H1 (cell line): ENCODE measurements around the gene A3GALT2. TPM values are rescaled to one million over a fixed set of nuclear protein-coding genes. Genes with fewer than 3 reads are reported as not detected.

Source experiments
- CTCF ChIA-PET: fragments of 300-600 bp; sonication (Branson Sonifier 250); formaldehyde crosslinking; loops from one replicate; lab custom pipeline; 2021; ENCODE audit not compliant: partially characterized antibody; lab: Charles Lee
- POLR2A ChIA-PET: fragments of 300-600 bp; sonication (Branson Sonifier 250); formaldehyde crosslinking; loops from one replicate; lab custom pipeline; 2021; ENCODE audit warnings: inconsistent platforms; ENCODE audit not compliant: partially characterized antibody; lab: Charles Lee
- DNase-seq, 2 experiments: peaks; one replicate each; pipeline versions ENCODE4 v3.0.0 to v3.0.0-alpha.2; 2010 to 2022; ENCODE audit warnings: low spot score in 2 of 2, low read depth in 1 of 2, mixed read lengths in 1 of 2
- FAIRE-seq: peaks from 2 replicates; lab custom pipeline; 2011; peaks lifted over from hg19 to GRCh38; lab: Jason Lieb, UNC
- H2AFZ ChIP-seq: 2 replicates; pipeline ENCODE4 v1.8.1; 2012; ENCODE audit warnings: low read length, inconsistent platforms
- H2AK5ac ChIP-seq: 2 replicates; pipeline ENCODE4 v1.6.1; 2013; ENCODE audit warnings: low read depth, low read length
- H2BK120ac ChIP-seq: replicated peaks from 2 replicates; pipeline ENCODE3; 2013; ENCODE audit warnings: low read depth, low read length, inconsistent platforms
- H2BK12ac ChIP-seq: 2 replicates; pipeline ENCODE4 v1.6.1; 2013; ENCODE audit warnings: low read depth, low read length
- H2BK15ac ChIP-seq: 2 replicates; pipeline ENCODE4 v1.6.1; 2013; ENCODE audit warnings: low read length
- H2BK20ac ChIP-seq: 2 replicates; pipeline ENCODE4 v1.6.1; 2013; ENCODE audit warnings: low read length
- H2BK5ac ChIP-seq: 2 replicates; pipeline ENCODE4 v1.6.1; 2013; ENCODE audit warnings: low read depth, low read length
- H3K14ac ChIP-seq: 2 replicates; pipeline ENCODE4 v1.6.1; 2013; ENCODE audit warnings: inconsistent platforms; ENCODE audit not compliant: insufficient read length
- H3K18ac ChIP-seq: 2 replicates; pipeline ENCODE4 v1.6.1; 2013; ENCODE audit warnings: low read length; ENCODE audit errors: extremely low read depth
- H3K23ac ChIP-seq: 2 replicates; pipeline ENCODE4 v1.6.1; 2013; ENCODE audit warnings: inconsistent platforms; ENCODE audit not compliant: insufficient read length
- H3K23me2 ChIP-seq: 2 replicates; pipeline ENCODE4 v1.6.1; 2013; ENCODE audit warnings: low read depth, low read length
- H3K27ac ChIP-seq: 2 replicates; pipeline ENCODE4 v1.6.1; 2011; ENCODE audit warnings: low read depth, low read length, inconsistent platforms
- H3K27me3 ChIP-seq, 4 experiments: replicated peaks in 1 of 4; 1 replicate in 1 of 4; 2 replicates in 3 of 4; pipeline versions ENCODE4 v1.6.1 to v1.8.1; 2011 to 2013; ENCODE audit warnings: low read length in 3 of 4, mild to moderate bottlenecking in 3 of 4, inconsistent platforms in 2 of 4, mixed read lengths in 2 of 4, moderate library complexity in 1 of 4; ENCODE audit not compliant: control insufficient read depth in 3 of 4, insufficient read depth in 3 of 4; ENCODE audit errors: extremely low read depth in 1 of 4
- H3K36me3 ChIP-seq, 4 experiments: 2 replicates each; pipeline versions ENCODE4 v1.6.1 to v1.8.1; 2011 to 2013; ENCODE audit warnings: mild to moderate bottlenecking in 4 of 4, low read length in 3 of 4, moderate library complexity in 2 of 4, control low read depth in 1 of 4, inconsistent platforms in 1 of 4; ENCODE audit not compliant: insufficient read depth in 4 of 4, control insufficient read depth in 2 of 4
- H3K4ac ChIP-seq: replicated peaks from 2 replicates; pipeline ENCODE3; 2013; ENCODE audit warnings: low read length, low read depth, mixed read lengths, inconsistent platforms; ENCODE audit not compliant: insufficient read length
- H3K4me1 ChIP-seq, 4 experiments: replicated peaks in 1 of 4; 1 replicate in 1 of 4; 2 replicates in 3 of 4; pipeline versions ENCODE4 v1.6.1 to v1.8.1; 2011 to 2013; ENCODE audit warnings: low read length in 3 of 4, inconsistent platforms in 2 of 4, mixed read lengths in 1 of 4; ENCODE audit not compliant: insufficient read depth in 4 of 4, control insufficient read depth in 3 of 4
- H3K4me2 ChIP-seq, 2 experiments: 2 replicates each; pipeline versions ENCODE4 v1.6.1 to v1.8.1; 2011 to 2013; ENCODE audit warnings: low read depth in 2 of 2, low read length in 2 of 2, control low read depth in 1 of 2, inconsistent platforms in 1 of 2, mild to moderate bottlenecking in 1 of 2; ENCODE audit not compliant: insufficient read depth in 1 of 2
- H3K4me3 ChIP-seq, 4 experiments: fragments of 200-600, 300-600 bp in 1 of 4; sonication (generic), shearing (Covaris generic), sonication (Bioruptor Twin) in 1 of 4; 2 replicates each; pipeline versions ENCODE4 v1.5.1 to v1.8.1; 2011 to 2016; ENCODE audit warnings: low read length in 4 of 4, low read depth in 3 of 4, control low read depth in 2 of 4, inconsistent platforms in 2 of 4, mild to moderate bottlenecking in 2 of 4, mixed read lengths in 1 of 4, moderate library complexity in 1 of 4; ENCODE audit not compliant: insufficient read depth in 2 of 4; ENCODE audit errors: extremely low read depth in 1 of 4
- H3K56ac ChIP-seq: replicated peaks from 2 replicates; pipeline ENCODE3; 2013; ENCODE audit warnings: low read depth, mild to moderate bottlenecking, mixed read lengths, low read length, inconsistent platforms; ENCODE audit not compliant: insufficient read length
- H3K79me1 ChIP-seq: 2 replicates; pipeline ENCODE4 v1.6.1; 2013; ENCODE audit warnings: low read depth, low read length, control low read depth
- H3K79me2 ChIP-seq, 2 experiments: 2 replicates each; pipeline versions ENCODE4 v1.6.1 to v1.8.1; 2012 to 2013; ENCODE audit warnings: low read length in 2 of 2, mild to moderate bottlenecking in 2 of 2, inconsistent platforms in 1 of 2; ENCODE audit not compliant: insufficient read depth in 2 of 2, control insufficient read depth in 1 of 2
- H3K9ac ChIP-seq, 4 experiments: replicated peaks in 1 of 4; 1 replicate in 1 of 4; 2 replicates in 3 of 4; pipeline versions ENCODE4 v1.6.1 to v1.8.1; 2011 to 2013; ENCODE audit warnings: low read depth in 3 of 4, low read length in 3 of 4, control low read depth in 2 of 4, mild to moderate bottlenecking in 2 of 4, moderate library complexity in 2 of 4, inconsistent platforms in 1 of 4; ENCODE audit errors: extremely low read depth in 1 of 4
- H3K9me3 ChIP-seq, 2 experiments: 2 replicates each; pipeline versions ENCODE4 v1.6.1 to v1.8.1; 2012 to 2013; ENCODE audit warnings: mild to moderate bottlenecking in 2 of 2, moderate library complexity in 2 of 2, control low read depth in 1 of 2, inconsistent platforms in 1 of 2, low read depth in 1 of 2, low read length in 1 of 2, mixed read lengths in 1 of 2; ENCODE audit not compliant: insufficient read depth in 2 of 2
- H4K20me1 ChIP-seq, 2 experiments: replicated peaks in 1 of 2; 2 replicates each; pipeline versions ENCODE3 to v1.8.1; 2011 to 2013; ENCODE audit warnings: inconsistent platforms in 2 of 2, low read length in 2 of 2, mild to moderate bottlenecking in 1 of 2; ENCODE audit not compliant: insufficient read depth in 2 of 2, control insufficient read depth in 1 of 2
- H4K5ac ChIP-seq: 2 replicates; pipeline ENCODE4 v1.6.1; 2013; ENCODE audit warnings: low read length, low read depth, mixed read lengths, inconsistent platforms; ENCODE audit not compliant: insufficient read length
- H4K8ac ChIP-seq: 2 replicates; pipeline ENCODE4 v1.8.0; 2013; ENCODE audit warnings: mild to moderate bottlenecking, moderate library complexity, low read length, inconsistent platforms; ENCODE audit not compliant: insufficient read depth; ENCODE audit errors: extremely low read depth
- H4K91ac ChIP-seq: replicated peaks from 2 replicates; pipeline ENCODE3; 2013; ENCODE audit warnings: low read length, mixed read lengths, inconsistent platforms; ENCODE audit not compliant: insufficient read length
- CBX8 ChIP-seq: fragments of 300-800, 300-1000 bp; sonication (generic); IDR thresholded peaks from 2 replicates; pipeline ENCODE4 v1.7.1; 2016; ENCODE audit warnings: low read depth, low read length, borderline replicate concordance
- CHD1 ChIP-seq: IDR thresholded peaks from 2 replicates; pipeline ENCODE4 v1.6.1; 2012; ENCODE audit warnings: low read depth, low read length, improper control_type of control experiment
- CHD2 ChIP-seq: IDR thresholded peaks from 2 replicates; pipeline ENCODE4 v1.6.1; 2012; ENCODE audit warnings: low read length, improper control_type of control experiment
- HDAC2 ChIP-seq, 2 experiments: fragments of 300-600 bp in 1 of 2; sonication (generic) in 1 of 2; IDR thresholded peaks; 2 replicates each; pipeline ENCODE4 v1.6.1; 2011 to 2012; ENCODE audit warnings: low read depth in 2 of 2, low read length in 2 of 2, mild to moderate bottlenecking in 2 of 2, moderate library complexity in 2 of 2, borderline replicate concordance in 1 of 2, inconsistent platforms in 1 of 2
- JUND ChIP-seq: IDR thresholded peaks from 2 replicates; pipeline ENCODE4 v1.6.1; 2011; ENCODE audit warnings: mild to moderate bottlenecking, improper control_type of control experiment, low read length
- MAFK ChIP-seq: IDR thresholded peaks from 2 replicates; pipeline ENCODE4 v1.6.1; 2012; ENCODE audit warnings: low read depth, mild to moderate bottlenecking, improper control_type of control experiment, low read length
- RAD21 ChIP-seq, 2 experiments: IDR thresholded peaks in 1 of 2; conservative IDR thresholded peaks in 1 of 2; 2 replicates each; pipeline ENCODE4 v1.6.1; 2011; ENCODE audit warnings: low read depth in 2 of 2, low read length in 2 of 2, improper control_type of control experiment in 1 of 2, inconsistent platforms in 1 of 2, mild to moderate bottlenecking in 1 of 2, moderate library complexity in 1 of 2
- SP2 ChIP-seq: IDR thresholded peaks from 2 replicates; pipeline ENCODE4 v1.6.1; 2012; ENCODE audit warnings: mild to moderate bottlenecking, low read length, inconsistent platforms
- SRF ChIP-seq: IDR thresholded peaks from 2 replicates; pipeline ENCODE4 v1.6.1; 2011; ENCODE audit warnings: mild to moderate bottlenecking, low read depth, low read length, moderate library complexity
- TCF12 ChIP-seq: IDR thresholded peaks from 2 replicates; pipeline ENCODE4 v1.6.1; 2011; ENCODE audit warnings: low read depth, mild to moderate bottlenecking, low read length
- ZNF274 ChIP-seq: IDR thresholded peaks from 2 replicates; pipeline ENCODE4 v1.7.0; 2012; ENCODE audit warnings: low read length, borderline replicate concordance; ENCODE audit errors: extremely low read depth
- WGBS, 2 experiments: shearing (Covaris generic) in 1 of 2; methylation state at CpG; one replicate each; pipeline versions ENCODE4 v1.1.6 to v1.1.7; 2013 to 2015; ENCODE audit warnings: low lambda C conversion rate in 2 of 2, mixed read lengths in 2 of 2, inconsistent platforms in 1 of 2, low coverage in 1 of 2, missing lambda C conversion rate in 1 of 2; ENCODE audit not compliant: insufficient replicate concordance in 2 of 2, insufficient coverage in 1 of 2, insufficient read length in 1 of 2; ENCODE audit errors: extremely low coverage in 1 of 2, missing lambda C conversion rate in 1 of 2; 5-methylcytosine and 5-hydroxymethylcytosine counted together
- polyA plus RNA-seq, 7 experiments: library from polyadenylated mRNA; depleted of rRNA in 3 of 7; stranded (reverse) in 5 of 7; unstranded in 2 of 7; fragments of >200 nt in 5 of 7; fragments of 200-250 nt in 2 of 7; gene quantifications; 1 replicate in 5 of 7; 2 replicates in 1 of 7; 4 replicates in 1 of 7; pipeline versions ENCODE4 v1.2.1 to v1.2.3, GENCODE V29; 2011 to 2013; ENCODE audit warnings: missing spikeins in 2 of 7, mixed read lengths in 2 of 7
- total RNA-seq: library from RNA; stranded (reverse); fragmentation: NEBNext Ultra II Directional; extraction: Animal tissue kit (Norgen Biotek cat#: 25700); gene quantifications from 2 replicates; pipeline ENCODE4 v1.2.1, GENCODE V29; 2021
- TF ChIP-seq, protein P1 (sequence below): IDR thresholded peaks from 2 replicates; pipeline ENCODE4 v1.6.1; 2011; ENCODE audit warnings: low read length, improper control_type of control experiment

A3GALT2 gene
- total and polyA plus RNA-seq, 2 of the 8 experiments (the other 6 are each of a cell fraction or from before 2014, with no cell fraction given), result not detected

DNA sequence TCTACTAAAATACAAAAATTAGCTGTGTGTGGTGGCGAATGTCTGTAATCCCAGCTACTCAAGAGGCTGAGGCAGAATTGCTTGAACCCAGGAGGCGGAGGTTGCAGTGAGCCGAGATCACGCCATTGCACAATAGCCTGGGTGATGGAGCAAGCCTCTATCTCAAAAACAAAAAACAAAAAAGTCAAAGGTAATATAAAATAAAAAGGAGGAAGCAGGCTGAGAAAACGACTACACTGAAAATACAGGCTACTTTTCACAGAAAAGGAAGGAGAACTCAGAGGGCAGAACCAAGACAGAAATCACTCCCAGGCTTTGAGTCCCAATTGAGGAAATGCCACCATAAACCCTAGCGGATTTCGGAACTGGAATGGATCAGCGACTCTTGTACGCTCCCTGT, 5.9 kb upstream of the A3GALT2 start:
- no peaks in the 10 kb centered on the region for H3K23me2 ChIP-seq
- H4K20me1 ChIP-seq, result no peaks in the 10 kb centered on the region
- no peak overlapping the region for H3K56ac ChIP-seq
- H3K4me1 ChIP-seq, result 0 out of 7 replicates have a peak, but pooled peaks cover 0 to under 1% (median 0%) of the 10 kb centered on the region in 4 experiments
- no peak overlapping the region for H2BK12ac ChIP-seq
- no peak overlapping the region for H2AK5ac ChIP-seq
- no peaks in the 10 kb centered on the region for H3K9me3 ChIP-seq
- ChIA-PET CTCF (interaction anchor here (1.1 to 1.6 kb wide), 4 partner anchors 12 to 129 kb away, joined by 3 to 9 read pairs (median 5); no protein-coding TSS in a partner anchor), POLR2A (no interaction called here)
- DNase-seq (no peak), FAIRE-seq (no peak)
- no peak overlapping the region for H2BK120ac ChIP-seq
- no peak overlapping the region for H2BK5ac ChIP-seq
- no peak overlapping the region for H2BK15ac ChIP-seq
- no peak overlapping the region for H3K4ac ChIP-seq
- H2AFZ ChIP-seq, result no peak overlapping the region
- H3K14ac ChIP-seq, result no peak overlapping the region
- H4K5ac ChIP-seq, result no peak overlapping the region
- H3K9ac ChIP-seq, result no peak overlapping the region
- H3K27ac ChIP-seq, result no peak overlapping the region
- no peak overlapping the region for H4K91ac ChIP-seq
- TF ChIP-seq CBX8 (no peak), TCF12 (no peak), RAD21 (IDR thresholded peaks at IDR 0.05 in 1 of 2, conservative IDR thresholded peaks at IDR 0.05 in 1 of 2; ENCODE audit: low read depth in 2 of 2, low read length in 2 of 2) (no peak), MAFK (no peak), HDAC2 (IDR thresholded peaks at IDR 0.05; ENCODE audit: borderline replicate concordance in 1 of 2, low read depth in 2 of 2, low read length in 2 of 2) (no peak), SRF (no peak), CHD1 (no peak), CHD2 (no peak), ZNF274 (no peak), SP2 (no peak), JUND (no peak)
- TF ChIP-seq, protein P1, sequence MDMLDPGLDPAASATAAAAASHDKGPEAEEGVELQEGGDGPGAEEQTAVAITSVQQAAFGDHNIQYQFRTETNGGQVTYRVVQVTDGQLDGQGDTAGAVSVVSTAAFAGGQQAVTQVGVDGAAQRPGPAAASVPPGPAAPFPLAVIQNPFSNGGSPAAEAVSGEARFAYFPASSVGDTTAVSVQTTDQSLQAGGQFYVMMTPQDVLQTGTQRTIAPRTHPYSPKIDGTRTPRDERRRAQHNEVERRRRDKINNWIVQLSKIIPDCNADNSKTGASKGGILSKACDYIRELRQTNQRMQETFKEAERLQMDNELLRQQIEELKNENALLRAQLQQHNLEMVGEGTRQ, result no peak
- H3K4me2 ChIP-seq, result no peak overlapping the region
- no peak overlapping the region for H3K23ac ChIP-seq
- no peak overlapping the region for H3K18ac ChIP-seq
- no peak overlapping the region for H3K4me3 ChIP-seq
- no peaks in the 10 kb centered on the region for H3K27me3 ChIP-seq
- no peak overlapping the region for H2BK20ac ChIP-seq
- H3K36me3 ChIP-seq, result peaks cover 0 to 16% (median 7%) of the 10 kb centered on the region in 4 experiments; a peak in 5 of 8 replicates
- no peaks in the 10 kb centered on the region for H3K79me2 ChIP-seq
- 85% methylated on average over 9 of the region's 9 CpGs; no CpG with 5 or more reads in 1 of the 2 experiments for WGBS, 2 experiments
- no peaks in the 10 kb centered on the region for H3K79me1 ChIP-seq
- H4K8ac ChIP-seq, result no peak overlapping the region; the same call in 1 of the 2 replicates
